KG1 (cell line): Measurements from ENCODE around the gene STK38L.

ENCODE experiments used
- DNase-seq: peaks from one replicate; lab custom pipeline; 2025; lab: John Stamatoyannopoulos, UW

STK38L gene

DNA sequence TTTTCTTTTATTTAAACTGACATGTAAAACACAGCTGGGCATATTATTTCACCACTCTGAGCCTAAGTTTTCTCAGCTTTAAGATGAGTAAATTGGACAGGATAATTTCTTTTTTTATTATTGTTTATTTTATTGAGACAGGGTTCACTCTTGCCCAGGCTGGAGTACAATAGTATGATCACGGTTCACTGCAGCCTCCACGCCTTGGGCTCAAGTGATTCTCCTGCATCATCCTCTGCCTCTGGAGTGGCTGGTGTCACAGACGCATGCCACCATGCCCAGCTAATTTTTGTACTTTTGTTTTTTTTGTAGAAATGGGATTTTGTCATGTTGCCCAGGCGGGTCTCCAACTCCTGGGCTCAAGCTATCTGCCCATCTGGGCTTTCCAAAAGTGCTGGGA lies 101.3 kb downstream of the STK38L start:
- DNase-seq: no peak

DNA sequence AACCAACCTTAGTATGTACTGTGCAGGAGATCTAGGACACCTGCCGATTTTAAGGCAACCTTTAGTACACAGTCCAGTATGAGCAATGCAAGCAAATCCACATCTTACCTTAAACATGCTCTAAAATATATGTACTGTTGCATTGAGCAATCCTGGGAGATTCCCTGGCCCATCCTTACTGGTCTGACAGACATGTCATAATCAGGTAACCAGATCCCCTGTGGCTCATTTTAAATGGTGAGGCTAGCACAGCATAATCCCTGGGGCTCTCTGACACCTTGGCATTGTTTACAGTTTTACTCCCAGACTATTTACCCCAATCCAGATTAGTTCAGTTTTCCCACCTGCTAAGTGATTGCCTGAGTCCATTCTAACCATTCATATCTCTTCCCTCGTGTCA lies 103.7 kb downstream of the STK38L start:
- no peak for DNase-seq

DNA sequence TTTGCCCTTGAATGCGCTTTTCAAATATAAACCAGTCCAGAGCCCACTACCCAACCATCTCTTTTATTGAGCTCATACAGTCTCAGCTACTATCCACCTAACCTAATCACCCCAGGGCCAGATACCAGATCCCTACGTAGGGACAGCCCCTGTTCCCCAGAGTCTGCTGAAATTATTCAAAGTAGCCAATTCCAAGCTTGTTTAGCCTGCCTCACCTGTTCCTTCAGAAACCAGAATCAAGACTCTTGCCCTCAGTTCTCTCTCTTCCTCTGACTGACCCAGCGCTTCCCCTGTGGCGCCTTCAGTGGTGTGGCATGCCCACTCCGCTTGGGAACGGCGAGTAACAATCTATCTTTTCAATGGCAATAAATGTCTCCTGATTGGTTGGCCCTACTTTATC lies 107.4 kb downstream of the STK38L start:
- no peak for DNase-seq

DNA sequence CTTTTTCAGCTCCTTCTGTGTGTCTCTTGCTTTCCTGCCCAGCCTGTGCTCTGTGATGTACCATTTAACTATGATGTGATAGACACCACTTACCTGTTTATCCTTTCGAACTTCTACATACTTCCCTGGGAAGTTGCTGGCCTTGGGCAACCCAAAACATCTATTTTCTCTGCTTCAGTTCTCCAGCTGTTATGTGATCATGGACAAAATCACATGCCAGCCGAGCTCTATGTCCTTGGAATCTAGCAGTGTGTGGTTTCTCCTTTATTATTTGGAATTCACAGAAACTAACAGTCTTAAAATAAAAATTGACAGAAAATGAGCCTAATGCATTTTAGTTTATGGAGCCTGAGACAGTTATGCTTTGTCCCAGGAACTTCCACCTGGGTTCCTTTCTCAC lies 111.4 kb downstream of the STK38L start:
- DNase-seq: no peak

DNA sequence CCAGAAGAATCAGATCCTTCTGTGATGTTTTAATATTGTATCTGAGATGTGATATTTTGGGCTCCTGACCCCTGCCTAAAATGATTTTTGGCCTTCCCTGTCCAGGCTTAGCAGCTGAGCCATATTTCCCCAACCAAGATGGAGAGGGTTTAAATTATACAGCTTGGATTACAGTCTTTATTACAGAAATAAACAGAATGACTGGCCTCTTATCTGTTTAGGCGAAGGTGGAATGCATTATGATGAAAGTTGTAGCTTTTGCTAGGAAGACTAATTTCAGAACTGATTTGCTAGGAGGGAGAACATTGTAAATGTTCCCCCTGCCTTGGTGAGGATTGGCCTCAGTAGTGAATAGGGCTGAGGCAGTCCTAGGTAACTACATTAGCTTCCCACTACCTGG lies 111.9 kb downstream of the STK38L start:
- DNase-seq: no peak

DNA sequence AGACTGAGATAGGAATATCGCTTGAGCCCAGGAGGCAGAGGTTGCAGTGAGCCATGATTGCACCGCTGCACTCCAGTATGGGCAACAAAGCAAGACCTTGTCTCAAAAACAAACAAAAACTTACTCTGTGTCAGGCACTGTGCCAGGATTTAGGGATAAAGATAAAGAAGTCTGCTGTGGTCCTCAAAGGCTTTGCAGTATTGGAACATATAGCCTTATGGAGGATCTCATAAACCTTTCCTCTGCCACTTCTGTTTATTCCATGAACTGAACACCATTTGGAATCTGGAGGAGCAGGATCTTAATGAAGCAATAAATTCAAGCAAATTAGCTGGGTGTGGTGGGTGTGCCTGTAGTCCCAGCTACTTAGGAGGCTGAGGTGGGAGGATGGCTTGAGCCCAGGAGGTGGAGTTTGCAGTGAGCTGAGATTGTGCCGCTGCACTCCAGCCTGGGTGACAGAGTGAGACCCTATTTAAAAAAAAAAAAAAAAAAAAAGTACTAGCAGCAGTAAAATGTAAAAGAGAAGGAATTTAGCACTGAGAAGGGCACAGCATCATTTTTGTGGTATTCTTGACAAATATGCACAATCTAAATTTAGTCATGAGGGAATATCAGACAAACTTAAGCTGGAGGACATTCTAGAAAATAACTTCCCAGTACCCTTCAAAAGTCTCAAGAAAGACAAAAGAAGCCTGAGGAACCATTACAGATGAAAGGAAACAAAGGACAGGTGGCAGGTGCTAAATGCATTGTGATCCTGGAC lies 115.7 kb downstream of the STK38L start:
- no peak for DNase-seq

DNA sequence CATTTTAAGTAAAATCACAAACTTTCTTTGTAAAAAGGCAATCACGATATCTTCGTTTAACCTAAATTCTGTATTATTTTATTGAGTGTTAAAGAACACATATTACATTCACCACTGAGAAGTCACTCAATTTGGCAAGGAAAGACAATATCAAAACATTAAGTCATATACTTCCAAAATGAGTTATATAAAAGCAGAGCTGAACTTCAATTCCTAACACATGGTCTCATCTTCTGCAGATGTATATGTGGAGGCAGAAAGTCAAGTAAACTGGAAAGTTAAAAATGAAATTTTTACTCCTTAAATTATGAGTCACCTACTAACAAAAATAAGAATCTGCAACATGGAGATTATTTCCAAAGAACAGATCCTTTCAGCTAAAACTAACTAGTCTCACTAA lies 117.3 kb downstream of the STK38L start:
- DNase-seq: no peak

DNA sequence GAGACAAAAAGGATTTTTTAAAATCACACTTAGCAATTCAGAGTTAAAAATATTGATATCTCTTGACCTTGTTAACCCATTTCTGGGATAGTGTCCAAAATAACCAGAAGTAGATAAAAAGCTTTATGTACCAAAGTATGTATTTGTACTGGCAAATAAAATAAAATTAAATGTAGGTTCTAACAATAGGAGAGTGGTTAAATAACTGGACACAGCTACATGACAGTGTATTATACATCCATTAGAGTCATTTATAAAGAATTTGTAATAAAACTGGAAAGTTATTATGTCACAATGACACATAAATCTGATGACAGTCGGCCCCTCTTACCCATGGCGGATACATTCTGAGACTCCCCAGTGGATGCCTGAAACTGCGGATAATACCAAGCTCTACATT lies 122.5 kb downstream of the STK38L start:
- no peak for DNase-seq

DNA sequence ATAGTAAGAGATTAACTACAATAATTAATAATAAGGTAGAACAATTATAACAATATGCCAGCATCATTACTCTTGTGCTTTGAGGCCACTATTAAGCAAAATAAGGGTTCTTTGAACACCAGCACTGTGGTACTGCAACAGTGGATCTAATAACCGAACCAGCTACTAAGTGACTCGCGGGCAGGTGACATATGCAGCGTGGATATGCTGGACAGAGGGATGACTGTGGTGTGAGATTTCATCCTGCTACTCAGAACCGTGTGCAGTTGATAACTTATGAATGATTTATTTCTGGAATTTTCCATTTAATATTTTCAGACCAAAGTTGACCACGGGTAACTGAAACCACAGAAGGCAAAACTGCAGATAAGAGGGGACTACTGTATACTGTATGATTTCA lies 123.0 kb downstream of the STK38L start:
- DNase-seq: no peak
